Anterior cingulate cortex (tissue), 58 donors: ENCODE results near the gene CUL1.

Experiments used
- DNase-seq, 58 donors: peaks; one replicate each; lab custom pipeline; 2025; lab: John Stamatoyannopoulos, UW

CUL1 gene

DNA sequence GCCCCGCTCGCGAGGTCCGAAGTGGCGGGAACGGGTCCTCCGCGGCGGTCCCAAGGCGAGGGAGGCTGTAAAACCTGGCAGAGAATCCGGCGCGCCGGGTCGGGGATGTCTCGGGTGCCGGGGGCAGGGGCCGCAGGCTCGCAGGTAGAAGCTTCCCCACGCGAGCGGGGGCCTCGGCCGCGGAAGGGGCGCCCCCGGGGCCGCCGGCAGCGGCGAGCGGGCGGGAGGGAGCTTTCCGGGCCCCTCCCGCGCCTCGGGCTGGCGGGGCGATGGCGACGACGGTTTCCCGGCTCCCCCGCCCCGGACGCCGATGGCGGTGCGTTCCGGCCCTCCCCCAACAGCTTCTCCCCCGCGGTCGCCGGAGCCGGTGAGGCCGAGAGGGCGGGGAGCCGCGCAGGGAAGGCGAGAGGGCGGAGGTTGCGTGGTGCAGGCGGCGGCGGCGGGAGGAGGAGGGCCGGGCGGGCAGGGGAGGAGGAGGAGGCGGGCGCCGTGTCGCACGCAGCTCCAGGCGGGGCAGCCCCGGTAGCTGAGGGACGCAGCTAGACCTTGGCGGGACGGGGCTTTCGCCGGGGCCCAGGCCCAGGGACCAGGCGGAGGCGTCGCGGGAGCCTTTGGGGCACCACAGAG is at the start of gene CUL1:
Gene CUL1, plus strand, starts transcription at position 507 of the 627 bp plus-strand sequence. CDS start 31,220 bp downstream, outside the sequence.
- DNase-seq = peak in 55 of 58 donors; percentile 26 to 80 (median 61)

DNA sequence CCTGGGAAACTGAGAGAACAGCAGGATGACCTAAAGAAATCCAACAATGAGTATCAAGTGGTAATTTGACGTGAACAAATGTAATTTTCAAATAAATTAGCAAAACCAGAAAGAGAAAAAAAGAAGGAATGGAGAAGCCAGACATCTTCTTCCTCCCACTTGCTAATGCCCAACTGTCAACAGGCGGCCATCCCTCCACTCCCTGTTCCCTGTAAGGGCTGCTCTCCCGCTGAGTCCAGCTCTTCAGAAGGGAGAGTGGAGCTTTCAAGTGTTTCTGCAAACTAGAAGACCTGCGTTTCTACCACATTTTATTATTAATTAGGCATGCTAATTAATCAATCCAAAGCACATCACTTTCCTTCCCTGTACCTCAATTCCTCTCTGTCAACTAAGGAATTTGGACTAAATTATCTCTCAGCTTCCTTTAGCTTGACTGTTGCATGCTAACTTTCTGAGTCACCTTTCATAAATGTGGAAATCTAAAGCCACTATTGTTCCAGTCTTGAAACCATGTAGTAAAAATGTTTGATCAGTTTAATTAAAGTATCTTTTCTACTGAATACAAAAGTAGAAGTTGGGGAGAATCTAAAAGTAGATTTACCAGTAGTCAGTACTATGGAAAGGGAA is 48.4 kb upstream of the CUL1 start:
- DNase-seq = no peak

DNA sequence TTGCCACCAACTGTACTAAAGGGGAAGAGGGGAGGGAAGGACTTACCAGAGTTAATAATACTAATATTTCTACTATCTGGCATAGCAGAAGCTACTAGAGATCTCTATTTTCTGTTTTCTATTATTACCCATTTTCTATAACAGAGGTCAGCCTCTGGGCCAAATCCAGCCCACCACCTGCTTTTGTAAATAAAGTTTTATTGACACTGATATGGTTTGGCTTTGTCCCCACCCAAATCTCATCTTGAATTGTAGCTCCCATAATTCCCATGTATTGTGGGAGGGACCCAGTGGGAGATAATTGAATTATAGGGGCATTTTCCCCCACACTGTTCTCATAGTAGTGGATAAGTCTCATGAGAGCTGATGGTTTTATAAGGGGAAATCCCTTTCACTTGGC is 45.9 kb upstream of the CUL1 start:
- no peak for DNase-seq

DNA sequence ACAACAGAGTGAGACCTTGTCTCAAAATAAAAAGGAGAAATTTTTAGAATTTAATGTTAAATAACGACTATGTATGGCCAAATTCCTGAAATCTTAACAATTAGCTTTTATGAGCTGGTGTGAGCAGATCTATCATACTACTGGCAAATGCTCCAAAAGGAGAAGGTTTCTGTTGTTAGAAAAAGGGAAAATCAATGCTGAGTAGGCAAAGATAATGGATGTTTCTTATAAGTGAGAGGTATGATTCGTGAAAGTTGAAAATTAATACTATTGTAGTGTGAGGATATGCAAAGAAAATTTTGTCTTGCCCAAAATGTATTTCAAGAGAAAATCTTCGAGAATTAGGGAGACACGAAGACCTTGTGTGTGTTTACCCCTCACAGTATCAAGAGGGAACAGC is 40.8 kb upstream of the CUL1 start:
- DNase-seq = no peak

DNA sequence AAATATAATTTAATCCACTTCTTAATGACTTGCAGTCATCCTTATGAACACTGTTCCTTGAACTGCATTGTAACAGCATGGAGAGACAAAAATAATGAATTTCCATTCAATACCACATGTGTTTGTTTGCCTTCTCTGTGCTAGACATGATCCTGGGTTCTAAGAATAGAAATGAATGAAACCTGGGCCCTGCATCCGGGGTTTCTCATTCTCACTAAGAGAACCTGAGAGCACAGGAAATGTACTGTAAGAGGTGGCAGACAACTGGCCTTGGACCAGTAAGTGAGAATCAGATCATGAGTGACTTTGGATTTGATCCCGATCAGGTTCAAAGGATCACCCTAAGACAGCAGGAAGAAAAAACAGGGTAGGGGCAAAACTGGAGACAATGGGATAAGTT is 37.2 kb upstream of the CUL1 start:
- no peak for DNase-seq

DNA sequence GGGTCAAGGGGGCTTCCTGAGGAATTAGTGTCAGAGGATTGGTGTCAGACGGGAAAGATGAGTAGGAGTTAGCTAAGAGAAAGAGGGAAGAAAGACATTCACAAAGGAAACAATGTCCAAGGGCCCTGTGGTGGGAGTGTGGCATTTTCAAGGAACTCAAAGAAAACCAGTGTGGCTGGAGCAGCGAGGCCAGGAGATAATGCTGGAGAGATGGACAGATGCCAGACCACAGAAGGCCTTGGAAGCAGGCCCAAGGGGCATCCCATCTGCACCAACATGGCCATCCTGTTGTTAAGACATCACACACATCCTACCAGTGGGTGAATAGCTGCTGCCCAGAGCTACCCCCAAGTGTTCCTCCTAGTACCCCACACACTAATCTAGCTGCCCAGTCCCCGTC is 36.1 kb upstream of the CUL1 start:
- no peak for DNase-seq

DNA sequence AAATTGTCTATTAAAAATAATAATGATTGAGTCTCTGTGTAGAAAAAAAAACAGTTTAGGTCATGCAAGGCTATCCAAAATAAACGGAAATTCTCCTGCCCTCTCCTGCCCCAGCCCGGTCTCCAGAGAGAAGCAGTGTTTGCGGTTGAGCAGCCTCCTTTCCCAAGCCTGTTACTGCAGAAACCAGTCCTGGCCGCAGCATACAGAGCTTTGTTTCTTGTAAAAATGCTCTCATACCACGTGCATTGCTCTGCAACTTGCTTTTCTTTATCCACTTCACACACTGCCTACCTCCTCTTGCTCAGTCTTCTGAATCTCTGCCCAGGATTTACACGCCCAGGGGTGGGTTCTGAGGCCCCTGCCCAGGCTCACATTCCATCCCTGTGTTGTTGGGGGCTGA is 34.4 kb upstream of the CUL1 start:
- peak in 24 of 58 donors; percentile 2 to 44 (median 14) for DNase-seq

DNA sequence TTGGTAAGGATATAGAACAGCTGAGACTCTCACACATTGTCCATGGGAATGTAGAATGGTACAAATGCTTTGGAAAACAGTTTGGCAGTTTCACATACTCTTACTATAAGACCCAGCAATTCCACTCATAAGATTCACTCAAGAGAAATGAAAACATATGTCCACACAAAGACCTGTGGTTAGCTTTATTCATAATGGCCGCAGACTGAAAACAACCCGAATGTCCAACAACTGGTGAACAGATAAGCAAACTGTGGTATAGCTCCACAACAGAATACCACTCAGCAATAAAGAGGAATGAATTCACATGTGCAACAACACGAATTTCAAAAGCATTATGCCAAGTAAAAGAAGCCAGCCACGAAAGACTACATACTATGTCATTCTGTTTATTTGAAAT is 33.5 kb upstream of the CUL1 start:
- no peak for DNase-seq

DNA sequence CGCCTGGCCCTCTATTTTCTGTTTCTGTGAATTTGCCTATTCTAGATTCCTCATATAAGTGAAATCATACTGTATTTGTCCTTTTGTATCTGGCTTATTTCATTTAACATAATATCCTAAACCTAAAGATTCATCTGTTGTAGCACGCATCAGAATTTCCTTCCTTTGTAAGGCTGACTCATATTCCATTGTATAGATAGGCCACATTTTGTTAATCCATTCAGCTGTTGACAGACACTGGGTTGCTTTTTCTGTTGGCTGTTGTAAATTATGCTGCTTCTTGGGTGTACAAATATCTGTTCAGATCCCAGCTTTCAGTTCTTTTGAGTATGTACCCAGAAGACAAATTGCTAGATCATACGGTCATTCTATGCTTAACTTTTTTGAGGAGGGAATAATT is 28.8 kb upstream of the CUL1 start:
- no peak for DNase-seq

DNA sequence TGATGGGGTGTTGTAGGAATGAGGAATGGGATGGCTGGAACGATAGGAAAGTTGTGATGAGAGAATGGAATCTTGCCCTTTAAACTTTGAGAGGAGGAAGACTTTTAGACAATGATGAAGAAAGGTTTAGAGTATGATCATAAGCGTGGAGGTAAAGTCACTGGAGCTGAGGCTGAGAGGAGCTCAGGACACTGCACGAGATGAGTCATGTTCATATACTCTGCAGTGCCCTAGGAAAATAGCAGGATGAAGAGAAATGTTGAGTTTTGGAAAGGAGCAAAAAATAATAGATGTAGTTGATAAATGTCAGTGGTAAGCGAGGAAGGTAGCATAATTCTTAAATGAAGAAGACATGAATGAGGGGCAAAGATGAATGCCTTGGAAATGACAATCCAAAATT is 28.3 kb upstream of the CUL1 start:
- no peak for DNase-seq

DNA sequence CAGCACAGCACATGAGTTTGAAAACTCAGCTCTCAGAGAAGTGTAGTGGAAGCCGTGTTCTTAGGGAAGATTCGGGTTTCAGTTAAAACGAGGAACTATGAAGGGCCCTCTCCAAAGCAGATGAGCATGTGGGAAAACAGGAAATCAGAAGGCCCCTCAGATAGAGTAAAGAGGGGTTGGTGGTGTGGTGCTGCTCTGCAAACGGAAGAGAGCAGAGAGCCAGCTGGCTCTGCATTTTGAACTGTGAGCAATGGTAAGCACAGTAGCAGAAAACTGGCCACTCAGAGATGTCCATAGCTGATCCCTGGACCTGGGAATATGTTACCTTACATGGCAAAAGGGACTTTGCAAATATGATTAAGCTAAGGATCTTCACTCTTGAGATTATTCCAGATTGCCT is 27.9 kb upstream of the CUL1 start:
- DNase-seq = no peak

DNA sequence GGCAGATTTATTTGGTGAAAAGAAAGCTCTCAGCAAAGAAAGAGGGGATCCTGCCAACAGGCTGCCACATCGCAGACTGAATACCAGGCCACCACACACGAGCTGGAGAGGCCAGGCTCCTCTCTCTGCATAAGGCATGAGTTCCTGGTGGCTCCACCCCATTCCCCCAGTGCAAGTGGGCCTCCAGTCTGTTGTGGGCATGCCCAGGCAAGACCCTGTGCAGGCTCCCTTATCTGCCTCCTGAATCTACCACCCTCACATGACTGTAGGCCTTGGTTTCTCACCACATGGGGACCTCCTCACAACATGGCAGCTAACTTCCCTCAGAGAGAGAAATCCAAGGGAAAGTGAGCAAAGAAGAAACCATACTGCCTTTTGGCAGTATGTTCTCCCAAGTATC is 26.7 kb upstream of the CUL1 start:
- DNase-seq = no peak

DNA sequence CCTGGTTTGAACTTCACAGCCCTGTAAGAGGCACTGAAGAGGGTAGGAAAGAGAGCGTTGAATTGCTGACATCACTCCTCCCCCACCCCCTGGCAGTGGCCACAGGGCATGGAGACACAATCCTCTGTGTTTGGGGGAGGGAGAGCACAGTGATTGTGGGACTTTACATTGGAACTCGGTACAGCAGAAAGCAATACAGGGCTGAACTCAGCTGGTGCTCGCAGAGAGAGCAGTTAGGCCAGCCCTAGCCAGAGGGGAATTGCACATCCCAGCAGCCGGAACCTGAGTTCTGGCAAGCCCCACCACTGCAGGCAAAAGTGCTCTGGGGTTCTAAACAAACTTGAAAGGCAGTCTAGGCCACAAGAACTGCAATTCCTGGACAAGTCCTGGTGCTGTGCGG is 24.0 kb upstream of the CUL1 start:
- DNase-seq = no peak

DNA sequence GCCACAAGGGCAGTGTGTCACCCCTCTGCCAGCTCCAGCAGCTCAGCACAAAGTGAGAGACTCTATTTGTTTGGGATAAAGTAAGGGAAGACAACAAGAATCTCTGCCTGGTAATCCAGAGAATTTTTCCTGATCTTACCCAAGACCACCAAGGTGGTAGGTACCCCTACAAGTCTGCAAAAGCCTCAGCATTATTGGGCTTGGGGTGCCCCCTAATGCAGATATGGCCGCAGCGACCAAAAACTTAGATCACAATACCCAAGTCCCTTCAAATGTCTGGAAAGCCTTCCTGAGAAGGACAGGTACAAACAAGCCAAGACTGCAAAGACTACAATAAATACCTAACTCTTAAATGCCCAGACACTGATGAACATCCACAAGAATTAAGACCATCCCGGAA is 22.4 kb upstream of the CUL1 start:
- DNase-seq = no peak

DNA sequence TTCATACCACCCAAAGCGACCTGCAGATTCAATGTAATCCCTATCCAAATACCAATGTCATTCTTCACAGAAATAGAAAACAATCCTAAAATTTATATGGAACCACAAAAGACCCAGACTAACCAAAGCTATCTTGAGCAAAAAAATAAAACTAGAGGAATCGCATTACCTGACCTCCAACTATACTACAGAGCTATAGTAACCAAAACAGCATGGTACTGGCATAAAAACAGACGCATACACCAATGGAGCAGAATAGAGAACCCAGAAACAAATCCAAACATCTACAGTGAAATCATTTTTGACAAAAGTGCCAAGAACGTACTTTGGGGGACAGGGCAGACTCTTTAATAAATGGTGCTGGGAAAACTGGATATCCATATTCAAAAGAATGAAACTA is 16.9 kb upstream of the CUL1 start:
- DNase-seq = no peak

DNA sequence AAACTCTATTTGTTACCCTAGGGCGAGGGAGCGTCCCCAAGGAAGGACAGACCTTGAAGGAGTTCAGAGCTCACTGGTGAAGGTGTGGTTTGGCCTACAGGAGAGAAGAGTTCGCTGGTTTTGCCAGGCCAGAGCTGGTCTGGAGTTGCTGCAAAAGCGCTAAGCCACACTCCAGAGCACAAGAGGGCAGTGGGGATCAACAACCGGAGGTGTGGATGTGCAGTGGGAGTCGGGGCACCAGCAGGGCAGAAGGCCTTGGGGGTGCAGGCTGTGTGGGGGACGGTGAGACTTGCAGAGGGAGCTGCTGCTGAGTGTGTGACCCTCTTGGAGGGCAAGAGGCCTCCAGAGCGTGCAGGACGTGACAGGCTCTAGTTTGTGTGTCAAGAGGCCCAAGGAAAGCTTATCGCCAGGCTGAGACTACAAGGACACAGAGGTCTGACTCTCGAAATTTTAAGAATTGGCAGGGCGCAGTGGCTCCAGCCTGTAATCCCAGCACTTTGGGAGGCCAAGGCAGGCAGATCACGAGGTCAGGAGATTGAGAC is 14.3 kb upstream of the CUL1 start:
- DNase-seq = no peak

DNA sequence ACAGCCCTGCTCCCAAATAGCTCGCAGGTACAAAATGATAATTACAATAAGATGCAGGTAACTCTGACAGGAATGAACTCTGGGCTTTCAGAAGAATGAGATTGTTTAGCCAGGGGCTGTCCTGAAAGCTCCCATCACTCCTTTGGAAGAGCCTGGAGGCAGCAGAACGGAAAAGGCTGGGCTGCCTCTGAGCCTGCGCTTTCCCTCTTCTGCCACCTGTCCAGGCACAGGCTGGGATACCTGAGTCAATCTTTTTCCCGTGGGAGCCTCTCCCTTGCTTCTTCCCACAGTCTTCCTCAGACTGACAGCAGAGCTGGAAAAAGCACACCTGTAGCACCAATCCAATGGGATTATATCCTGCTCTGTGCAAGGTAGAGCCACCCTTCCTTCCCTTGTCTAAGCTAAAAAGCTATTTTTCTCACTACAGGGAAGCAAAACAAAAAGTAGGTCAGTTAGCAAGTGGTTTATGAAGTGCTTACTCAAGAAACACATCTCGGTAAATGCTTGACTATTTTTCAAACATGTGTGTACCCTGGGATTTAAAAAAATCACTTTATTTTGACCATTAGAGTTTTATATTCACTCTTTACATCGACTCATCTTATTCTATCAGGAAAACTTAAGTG is 12.3 kb upstream of the CUL1 start:
- no peak for DNase-seq

DNA sequence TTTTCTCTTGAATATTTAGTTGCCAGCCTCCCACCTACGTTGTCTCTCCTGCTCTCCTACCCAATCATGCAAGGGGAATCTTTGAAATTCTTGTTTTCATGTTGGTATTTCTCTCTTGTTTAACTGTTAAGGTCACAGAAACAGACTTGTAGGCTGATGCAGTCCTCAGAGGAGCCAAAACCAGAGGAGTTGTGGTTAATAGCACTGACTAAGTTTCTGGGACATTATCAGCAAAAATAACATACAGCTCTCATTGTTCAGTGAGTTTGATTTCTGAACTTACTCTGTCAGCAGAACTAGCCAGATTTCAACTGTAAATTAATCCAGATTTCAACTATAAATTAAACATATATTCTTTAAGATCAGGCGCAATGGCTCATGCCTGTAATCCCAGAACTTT is 11.1 kb upstream of the CUL1 start:
- no peak for DNase-seq

DNA sequence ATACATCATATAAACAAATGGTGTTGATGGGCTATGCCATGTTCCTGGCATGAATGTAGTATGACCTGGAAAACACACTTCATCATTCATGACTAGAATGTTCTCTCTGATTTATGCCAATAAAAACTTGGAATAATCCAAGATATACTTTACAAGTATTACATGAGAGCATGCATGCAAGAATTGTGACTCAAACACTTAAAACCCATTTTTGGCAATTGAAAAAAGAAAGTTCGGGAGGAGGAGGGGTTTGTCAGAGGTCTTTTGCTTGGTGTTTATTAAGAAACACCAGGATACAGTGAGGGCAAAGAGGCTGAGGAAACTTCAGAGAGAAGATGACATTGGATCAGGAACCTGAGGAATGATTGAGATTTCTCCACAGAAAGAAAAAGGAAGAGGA is 10.2 kb upstream of the CUL1 start:
- no peak for DNase-seq

DNA sequence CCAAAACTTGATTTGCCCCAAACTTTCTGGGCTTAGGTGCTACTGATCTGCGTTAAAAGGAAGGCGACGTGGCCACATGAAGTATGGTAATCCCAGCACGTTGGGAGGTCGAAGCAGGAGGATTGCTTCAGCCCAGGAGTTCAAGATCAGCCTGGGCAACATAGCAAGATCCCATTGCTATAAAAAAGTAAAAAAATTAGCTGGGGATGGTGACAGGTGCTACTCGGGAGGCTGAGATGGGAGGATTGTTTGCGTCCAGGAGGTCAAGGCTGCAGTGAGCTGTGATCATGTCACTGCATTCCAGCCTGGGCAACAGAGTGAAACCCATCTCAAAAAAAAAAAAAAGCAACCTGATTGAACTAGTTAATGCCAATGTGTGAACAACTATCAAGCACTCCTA is 5.1 kb upstream of the CUL1 start:
- DNase-seq = no peak

DNA sequence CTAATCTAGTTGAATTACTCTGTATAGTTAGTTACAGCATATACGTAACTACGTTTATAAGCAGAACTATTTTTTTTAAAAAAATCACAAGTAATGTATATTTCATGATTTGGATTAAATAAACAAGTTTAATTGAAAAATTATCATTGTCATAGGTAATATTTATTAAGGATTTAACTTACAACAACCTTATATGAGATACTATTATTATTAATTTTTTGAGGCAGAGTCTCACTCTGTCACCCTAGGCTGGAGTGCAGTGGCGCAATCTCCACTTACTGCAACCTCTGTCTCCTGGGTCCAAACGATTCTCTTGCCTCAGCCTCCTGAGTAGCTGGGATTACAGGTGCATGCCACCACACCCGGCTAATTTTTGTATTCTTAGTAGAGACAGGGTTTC is 4.1 kb upstream of the CUL1 start:
- DNase-seq = no peak

DNA sequence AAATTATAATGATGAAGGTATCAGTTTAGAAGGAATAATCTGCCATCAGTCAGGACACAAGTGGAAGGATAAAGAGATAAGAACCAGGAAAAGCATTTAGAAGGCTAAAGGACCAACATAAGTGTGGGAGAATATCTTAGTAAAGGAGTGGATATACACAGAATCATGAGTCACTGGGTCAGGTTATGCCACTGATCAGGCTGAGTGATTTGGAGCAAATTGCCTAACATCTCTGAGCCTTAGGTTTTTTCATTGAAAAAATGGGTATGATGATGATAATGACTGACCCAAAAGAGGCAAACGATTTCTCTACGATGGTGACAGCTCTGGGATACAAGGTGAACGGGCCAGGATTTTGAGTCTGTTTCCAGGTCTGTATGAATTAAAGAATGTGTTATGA is 2.8 kb upstream of the CUL1 start:
- no peak for DNase-seq
